Kidney capillary endothelial cell (primary cell): ENCODE results near the gene C1QTNF9B.
"Not testable (repeated sequence)": the region's sequence is repeated elsewhere in the genome, so short reads cannot be mapped to it uniquely, and the experiment has no call there.

Source experiments
- DNase-seq: peaks from one replicate; pipeline ENCODE4 v3.0.0-alpha.2; 2018; ENCODE audit warnings: low spot score

Gene C1QTNF9B

GRCh38 chr13:23893791-23894190 is 3.5 kb downstream of the C1QTNF9B start:
- not testable (repeated sequence) for DNase-seq

GRCh38 chr13:23889615-23890607 is 7.4 kb downstream of the C1QTNF9B start:
- DNase-seq = no peak

- DNase-seq = peak; percentile 86
Observed at GRCh38 chr13:23888658-23889614, 8.4 kb downstream of the C1QTNF9B start, which contains the start of gene MIPEP. Gene MIPEP, minus strand, starts transcription at chr13:23889400. Its CDS starts 80 bp downstream, at chr13:23889320.

GRCh38 chr13:23884361-23884760 is 12.9 kb downstream of the C1QTNF9B start:
- DNase-seq = not testable (repeated sequence)

GRCh38 chr13:23883255-23883654 is 14.0 kb downstream of the C1QTNF9B start:
- DNase-seq = no peak

- DNase-seq = not testable (repeated sequence)
Observed at GRCh38 chr13:23881402-23881800, 15.9 kb downstream of the C1QTNF9B start.

GRCh38 chr13:23880493-23881401 is 16.6 kb downstream of the C1QTNF9B start:
- not testable (repeated sequence) for DNase-seq

GRCh38 chr13:23877286-23877685 is 20.0 kb downstream of the C1QTNF9B start:
- DNase-seq = no peak

- no peak for DNase-seq
Observed at GRCh38 chr13:23876265-23876664, 21.0 kb downstream of the C1QTNF9B start.

- DNase-seq = peak; percentile 55
Observed at GRCh38 chr13:23871616-23872220, 25.6 kb downstream of the C1QTNF9B start.

GRCh38 chr13:23870356-23871140 is 26.8 kb downstream of the C1QTNF9B start:
- DNase-seq = no peak

- DNase-seq = no peak
Observed at GRCh38 chr13:23868521-23868920, 28.8 kb downstream of the C1QTNF9B start.

GRCh38 chr13:23867027-23867491 is 30.2 kb downstream of the C1QTNF9B start:
- no peak for DNase-seq

- DNase-seq = no peak
Observed at GRCh38 chr13:23866420-23867026, 30.8 kb downstream of the C1QTNF9B start.

- no peak for DNase-seq
Observed at GRCh38 chr13:23865906-23866305, 31.4 kb downstream of the C1QTNF9B start.

GRCh38 chr13:23865026-23865425 is 32.3 kb downstream of the C1QTNF9B start:
- DNase-seq = no peak

GRCh38 chr13:23861310-23861709 is 36.0 kb downstream of the C1QTNF9B start:
- DNase-seq = no peak

- DNase-seq = no peak
Observed at GRCh38 chr13:23859904-23860303, 37.4 kb downstream of the C1QTNF9B start.

- no peak for DNase-seq
Observed at GRCh38 chr13:23859455-23859854, 37.8 kb downstream of the C1QTNF9B start.
